GM21528 (cell line): ENCODE data around the gene RPS6KA4.

Experiments used
- ATAC-seq: cut with Tn5 transposase; IDR thresholded peaks from one replicate; pipeline ENCODE4 v1.9.1; 2021; ENCODE audit warnings: mild to moderate bottlenecking, moderate library complexity; ENCODE audit not compliant: unreplicated experiment, low FRiP score

RPS6KA4 gene

GRCh38 chr11:64324692-64325469 is 34.1 kb upstream of the RPS6KA4 start:
- no peak for ATAC-seq

- ATAC-seq: no peak
Measured at GRCh38 chr11:64327375-64327774, 31.6 kb upstream of the RPS6KA4 start.

GRCh38 chr11:64327993-64328392 is 31.0 kb upstream of the RPS6KA4 start:
- ATAC-seq: no peak

- ATAC-seq: no peak
Measured at GRCh38 chr11:64330888-64331287, 28.1 kb upstream of the RPS6KA4 start.

GRCh38 chr11:64331569-64332371 is 27.2 kb upstream of the RPS6KA4 start:
- no peak for ATAC-seq

- no peak for ATAC-seq
Measured at GRCh38 chr11:64333556-64333955, 25.4 kb upstream of the RPS6KA4 start.

- ATAC-seq: peak; percentile 64
Measured at GRCh38 chr11:64334764-64335735, 23.9 kb upstream of the RPS6KA4 start.

GRCh38 chr11:64337538-64338249 is 21.3 kb upstream of the RPS6KA4 start:
- ATAC-seq: no peak

GRCh38 chr11:64338716-64339115 is 20.2 kb upstream of the RPS6KA4 start:
- ATAC-seq: no peak

GRCh38 chr11:64339286-64339685 is 19.7 kb upstream of the RPS6KA4 start:
- no peak for ATAC-seq

- peak; percentile 63 for ATAC-seq
Measured at GRCh38 chr11:64339754-64340408, 19.1 kb upstream of the RPS6KA4 start, which contains the start of gene CCDC88B. TSS of gene CCDC88B (plus strand) at chr11:64340204. CDS start at chr11:64340267, 63 bp downstream.

GRCh38 chr11:64340671-64341335 is 18.2 kb upstream of the RPS6KA4 start:
- peak; percentile 32 for ATAC-seq

- no peak for ATAC-seq
Measured at GRCh38 chr11:64341429-64341828, 17.5 kb upstream of the RPS6KA4 start.

- ATAC-seq: no peak
Measured at GRCh38 chr11:64341851-64342791, 16.8 kb upstream of the RPS6KA4 start.

- no peak for ATAC-seq
Measured at GRCh38 chr11:64342869-64343745, 15.9 kb upstream of the RPS6KA4 start.

- no peak for ATAC-seq
Measured at GRCh38 chr11:64343767-64344559, 15.0 kb upstream of the RPS6KA4 start.
